GM12878 (cell line): ENCODE measurements around the gene REXO2.

Experiments
- CEBPB ChIP-seq, 2 experiments: fragments of 150-350 bp in 1 of 2; IDR thresholded peaks; 2 replicates each; pipeline ENCODE4 v1.6.1; 2012 to 2014; ENCODE audit warnings: low read depth in 2 of 2, low read length in 2 of 2, borderline replicate concordance in 1 of 2, inconsistent platforms in 1 of 2
- NBN ChIP-seq: fragments of 450-650 bp; IDR thresholded peaks from 2 replicates; pipeline ENCODE4 v1.6.1; 2016
- REST ChIP-seq: IDR thresholded peaks from 2 replicates; pipeline ENCODE4 v1.6.1; 2012; ENCODE audit warnings: mild to moderate bottlenecking, low read depth, low read length
- TF ChIP-seq, protein P1 (sequence below), 3 experiments: IDR thresholded peaks in 2 of 3; conservative IDR thresholded peaks in 1 of 3; 2 replicates each; pipeline ENCODE4 v1.5.1; 2011; ENCODE audit warnings: low read depth in 3 of 3, low read length in 3 of 3, mild to moderate bottlenecking in 3 of 3, control low read depth in 2 of 3, moderate library complexity in 2 of 3, inconsistent platforms in 1 of 3, mixed read lengths in 1 of 3; ENCODE audit not compliant: control insufficient read depth in 2 of 3, insufficient read depth in 1 of 3; ENCODE audit errors: extremely low read depth in 1 of 3

DNA sequence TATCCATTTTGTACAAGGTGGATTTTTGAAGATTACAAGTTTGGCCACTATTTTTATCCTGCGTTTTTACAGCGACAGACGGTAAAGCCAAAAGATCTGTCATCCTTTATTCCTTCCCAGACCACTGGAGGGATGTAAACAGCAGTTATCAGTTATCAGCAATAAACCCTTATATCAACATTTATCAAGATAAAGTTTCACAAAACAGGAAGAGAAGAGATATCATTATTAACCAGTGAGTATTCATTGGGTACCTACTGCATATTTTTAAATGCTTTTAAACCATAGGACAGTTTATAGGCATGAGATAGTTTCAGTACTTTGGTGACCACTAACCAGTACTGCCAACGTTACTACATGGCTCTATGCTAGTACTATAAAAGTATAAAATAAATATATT lies 5.9 kb upstream of the REXO2 start:
- TF ChIP-seq, protein P1, sequence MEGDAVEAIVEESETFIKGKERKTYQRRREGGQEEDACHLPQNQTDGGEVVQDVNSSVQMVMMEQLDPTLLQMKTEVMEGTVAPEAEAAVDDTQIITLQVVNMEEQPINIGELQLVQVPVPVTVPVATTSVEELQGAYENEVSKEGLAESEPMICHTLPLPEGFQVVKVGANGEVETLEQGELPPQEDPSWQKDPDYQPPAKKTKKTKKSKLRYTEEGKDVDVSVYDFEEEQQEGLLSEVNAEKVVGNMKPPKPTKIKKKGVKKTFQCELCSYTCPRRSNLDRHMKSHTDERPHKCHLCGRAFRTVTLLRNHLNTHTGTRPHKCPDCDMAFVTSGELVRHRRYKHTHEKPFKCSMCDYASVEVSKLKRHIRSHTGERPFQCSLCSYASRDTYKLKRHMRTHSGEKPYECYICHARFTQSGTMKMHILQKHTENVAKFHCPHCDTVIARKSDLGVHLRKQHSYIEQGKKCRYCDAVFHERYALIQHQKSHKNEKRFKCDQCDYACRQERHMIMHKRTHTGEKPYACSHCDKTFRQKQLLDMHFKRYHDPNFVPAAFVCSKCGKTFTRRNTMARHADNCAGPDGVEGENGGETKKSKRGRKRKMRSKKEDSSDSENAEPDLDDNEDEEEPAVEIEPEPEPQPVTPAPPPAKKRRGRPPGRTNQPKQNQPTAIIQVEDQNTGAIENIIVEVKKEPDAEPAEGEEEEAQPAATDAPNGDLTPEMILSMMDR (IDR thresholded peaks at IDR 0.05 in 2 of 3, conservative IDR thresholded peaks at IDR 0.05 in 1 of 3; ENCODE audit: control insufficient read depth in 2 of 3, extremely low read depth in 1 of 3, insufficient read depth in 1 of 3, low read depth in 3 of 3, low read length in 3 of 3), result no peak
- no peak for TF ChIP-seq NBN
- TF ChIP-seq REST, result no peak
- no peak for TF ChIP-seq CEBPB (IDR thresholded peaks at IDR 0.05; ENCODE audit: borderline replicate concordance in 1 of 2, low read depth in 2 of 2, low read length in 2 of 2)
